MM.1S (cell line): ENCODE results near the gene MSL3.

Experiments used
- DNase-seq: peaks from one replicate; pipeline ENCODE4 v3.0.0-alpha.2; 2015
- H2AFZ ChIP-seq: fragments of 300-600 bp; sonication (generic); 2 replicates; pipeline ENCODE4 v1.6.0; 2016; ENCODE audit warnings: antibody characterized with exemption, low read length
- H3F3A ChIP-seq: fragments of 300-600 bp; sonication (generic); 2 replicates; pipeline ENCODE4 v1.6.1; 2016; ENCODE audit warnings: mild to moderate bottlenecking, antibody characterized with exemption, low read length, moderate library complexity, mixed read lengths; ENCODE audit not compliant: insufficient read depth
- H3K27ac ChIP-seq: fragments of 300-600 bp; sonication (generic); 2 replicates; pipeline ENCODE4 v1.5.1; 2016; ENCODE audit warnings: mild to moderate bottlenecking, low read length
- H3K27me3 ChIP-seq: fragments of 300-600 bp; sonication (generic); replicated peaks from 2 replicates; pipeline ENCODE4 v1.6.0; 2016; ENCODE audit warnings: low read length; ENCODE audit not compliant: insufficient read depth
- H3K36me3 ChIP-seq: fragments of 300-600 bp; sonication (generic); replicated peaks from 2 replicates; pipeline ENCODE4 v1.6.1; 2016; ENCODE audit warnings: mild to moderate bottlenecking, low read length, mixed read lengths; ENCODE audit not compliant: insufficient read depth
- H3K4me1 ChIP-seq: fragments of 300-600 bp; sonication (generic); 2 replicates; pipeline ENCODE4 v1.6.1; 2016; ENCODE audit warnings: low read length, mixed read lengths
- H3K4me2 ChIP-seq: fragments of 300-600 bp; sonication (generic); 2 replicates; pipeline ENCODE4 v1.6.0; 2016; ENCODE audit warnings: low read depth, low read length
- H3K4me3 ChIP-seq: fragments of 300-600 bp; sonication (generic); 2 replicates; pipeline ENCODE4 v1.5.1; 2016; ENCODE audit warnings: low read length, mixed read lengths
- H3K79me2 ChIP-seq: fragments of 300-600 bp; sonication (generic); 2 replicates; pipeline ENCODE4 v1.6.1; 2016; ENCODE audit warnings: mixed run types, low read length, mixed read lengths
- H3K9ac ChIP-seq: fragments of 300-600 bp; sonication (generic); 2 replicates; pipeline ENCODE4 v1.6.1; 2016; ENCODE audit warnings: low read length, mixed read lengths
- H3K9me2 ChIP-seq: fragments of 300-600 bp; sonication (generic); replicated peaks from 2 replicates; pipeline ENCODE4 v1.6.1; 2016; ENCODE audit warnings: mild to moderate bottlenecking, low read length, mixed read lengths; ENCODE audit not compliant: insufficient read depth
- H3K9me3 ChIP-seq: fragments of 300-600 bp; sonication (generic); replicated peaks from 2 replicates; pipeline ENCODE4 v1.6.1; 2016; ENCODE audit warnings: mild to moderate bottlenecking, low read length, mixed read lengths; ENCODE audit not compliant: insufficient read depth
- H4K20me1 ChIP-seq: fragments of 300-600 bp; sonication (generic); 2 replicates; pipeline ENCODE4 v1.6.1; 2016; ENCODE audit warnings: mild to moderate bottlenecking, low read length, moderate library complexity, mixed read lengths; ENCODE audit not compliant: insufficient read depth
- CTCF ChIP-seq: fragments of 300-600 bp; sonication (generic); IDR thresholded peaks from 2 replicates; pipeline ENCODE4 v1.5.1; 2016; ENCODE audit warnings: antibody characterized with exemption, low read length, mixed read lengths
- EZH2 ChIP-seq: fragments of 300-600 bp; sonication (generic); optimal IDR thresholded peaks from 2 replicates; pipeline ENCODE3; 2017; ENCODE audit warnings: low read depth, mild to moderate bottlenecking, antibody characterized with exemption, low read length, mixed read lengths
- EZH2phosphoT487 ChIP-seq: fragments of 300-600 bp; sonication (generic); IDR thresholded peaks from 2 replicates; pipeline ENCODE4 v1.6.1; 2018; ENCODE audit warnings: antibody characterized with exemption, low read length

MSL3 gene

GRCh38 chrX:11750046-11750445 lies 8.0 kb upstream of the MSL3 start:
- H3K79me2 ChIP-seq: no peaks in the 10 kb centered on the region
- no peak overlapping the region for H3K4me2 ChIP-seq
- no peaks in the 10 kb centered on the region for H3K9me3 ChIP-seq
- no peaks in the 10 kb centered on the region for H3K27me3 ChIP-seq
- H3K9ac ChIP-seq: no peak overlapping the region
- no peak overlapping the region for H3K27ac ChIP-seq
- no peaks in the 10 kb centered on the region for H3K9me2 ChIP-seq
- no peaks in the 10 kb centered on the region for H4K20me1 ChIP-seq
- H3F3A ChIP-seq: no peaks in the 10 kb centered on the region
- no peak overlapping the region for H3K4me3 ChIP-seq
- TF ChIP-seq CTCF: no peak
- TF ChIP-seq EZH2phosphoT487: no peak
- TF ChIP-seq EZH2: no peak
- H3K4me1 ChIP-seq: no peaks in the 10 kb centered on the region
- no peaks in the 10 kb centered on the region for H3K36me3 ChIP-seq
- DNase-seq: no peak
- H2AFZ ChIP-seq: no peak overlapping the region

DNA sequence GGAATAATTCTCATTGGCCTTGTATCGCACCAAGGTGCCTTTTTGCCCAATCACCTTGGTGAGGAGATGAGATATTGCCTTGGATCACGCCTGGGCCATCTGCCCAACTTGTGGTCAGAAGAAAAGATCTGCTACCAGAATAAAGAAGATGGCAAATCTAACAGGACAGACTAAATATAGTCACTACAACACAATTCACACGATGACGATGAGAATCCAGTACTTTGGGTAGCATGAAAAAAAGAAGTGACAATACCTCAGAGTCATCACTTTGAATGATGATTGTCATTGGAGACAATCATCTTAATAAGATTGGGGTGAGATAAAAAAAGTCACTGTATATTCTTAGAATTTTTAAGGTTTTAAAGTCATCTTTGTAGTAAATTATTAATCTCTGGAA lies 7.3 kb upstream of the MSL3 start:
- Histone ChIP-seq H3K4me2 (no peak overlapping the region), H3K27ac (no peak overlapping the region), H3K9ac (no peak overlapping the region), H3K4me1 (no peaks in the 10 kb centered on the region), H3F3A (no peaks in the 10 kb centered on the region), H2AFZ (no peak overlapping the region), H3K9me2 (no peaks in the 10 kb centered on the region), H3K9me3 (no peaks in the 10 kb centered on the region), H3K4me3 (no peak overlapping the region), H3K36me3 (no peaks in the 10 kb centered on the region), H4K20me1 (no peaks in the 10 kb centered on the region), H3K27me3 (no peaks in the 10 kb centered on the region), H3K79me2 (no peaks in the 10 kb centered on the region)
- DNase-seq: no peak
- no peak for TF ChIP-seq CTCF
- TF ChIP-seq EZH2phosphoT487: no peak
- TF ChIP-seq EZH2: no peak

GRCh38 chrX:11751261-11751660 lies 6.8 kb upstream of the MSL3 start:
- Histone ChIP-seq H2AFZ (no peak overlapping the region), H3K4me1 (no peaks in the 10 kb centered on the region), H3K4me3 (no peak overlapping the region), H3K9me3 (no peaks in the 10 kb centered on the region), H3K36me3 (no peaks in the 10 kb centered on the region), H3K79me2 (no peaks in the 10 kb centered on the region), H3F3A (no peaks in the 10 kb centered on the region), H3K27me3 (no peaks in the 10 kb centered on the region), H3K27ac (no peak overlapping the region), H3K9ac (no peak overlapping the region), H3K9me2 (no peaks in the 10 kb centered on the region), H4K20me1 (no peaks in the 10 kb centered on the region), H3K4me2 (no peak overlapping the region)
- DNase-seq: no peak
- no peak for TF ChIP-seq CTCF
- no peak for TF ChIP-seq EZH2
- TF ChIP-seq EZH2phosphoT487: no peak
